ENCODE results near the gene PKMYT1.

DNA sequence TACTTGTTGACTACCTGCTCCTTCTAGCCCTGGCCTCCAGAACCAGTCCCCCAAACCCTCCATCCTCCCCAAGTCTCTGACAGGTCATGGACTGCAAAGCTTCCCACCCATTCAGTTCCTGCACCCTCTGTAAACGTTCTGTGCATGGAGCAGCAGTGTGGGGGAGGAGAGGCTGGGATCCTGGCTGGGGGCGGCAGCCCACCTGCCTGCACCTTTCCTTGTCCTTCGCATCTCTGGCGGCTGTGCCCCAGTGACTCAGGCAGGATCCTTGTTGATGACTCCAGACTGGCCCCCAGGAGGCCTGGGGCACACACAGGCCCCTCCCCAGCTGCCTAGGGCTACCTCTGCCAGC lies 1.6 kb upstream of the PKMYT1 start:
- no peak for TF ChIP-seq CTCF (IDR thresholded peaks at IDR 0.05)
- no peak for TF ChIP-seq POLR2A (IDR thresholded peaks at IDR 0.05)

Data from thyroid gland (tissue), 4 donors.